HepG2 (cell line): ENCODE measurements around the gene ZNF181. TPM values are rescaled to one million over a fixed set of nuclear protein-coding genes. Genes with fewer than 3 reads are reported as not detected.
A peak's percentile ranks its signal among the peaks of the same experiment; 100 is the strongest.

Experiments
- ATAC-seq: fragments of 200-7000 bp; cut with Tn5 transposase; 3 replicates; pipeline ENCODE4 v1.9.1; 2020; ENCODE audit warnings: mild to moderate bottlenecking, moderate library complexity
- BruUV-seq: library from RNA; stranded (reverse); fragments of 400-500 nt; replicated peaks from 2 replicates; lab custom pipeline; 2021; lab: Mats Ljungman, UMichigan
- CTCF ChIA-PET: fragments of 300-600 bp; formaldehyde crosslinking; extraction: SDS; loops from one replicate; lab custom pipeline; 2021; ENCODE audit warnings: low total read pairs, inconsistent platforms, low intra/inter-chr PET ratio; lab: Yijun Ruan, JAX
- POLR2A ChIA-PET: fragments of 350-600 bp; sonication (Branson Sonifier 250); formaldehyde crosslinking; loops from one replicate; lab custom pipeline; 2020; ENCODE audit warnings: antibody characterized with exemption, inconsistent platforms; lab: Yijun Ruan, JAX
- DNase-seq: peaks from one replicate; pipeline ENCODE4 v3.0.0-alpha.2; 2015; ENCODE audit warnings: low spot score
- FAIRE-seq: peaks from 3 replicates; lab custom pipeline; 2011; peaks lifted over from hg19 to GRCh38; lab: Jason Lieb, UNC
- H2AFZ ChIP-seq: one replicate; pipeline ENCODE4 v1.6.1; 2011; ENCODE audit warnings: low read length, inconsistent platforms
- H3K27ac ChIP-seq: fragments of 300-600 bp; 3 replicates; pipeline ENCODE4 v1.8.0; 2011; ENCODE audit warnings: mixed run types, mild to moderate bottlenecking, mixed read lengths, low read length, inconsistent platforms; ENCODE audit not compliant: insufficient read depth; ENCODE audit errors: extremely low read length
- H3K27me3 ChIP-seq, 2 experiments: fragments of 200-600 bp in 1 of 2; 2 replicates in 1 of 2; 3 replicates in 1 of 2; pipeline versions ENCODE4 v1.6.0 to v1.8.0; 2011; ENCODE audit warnings: low read length in 2 of 2, mild to moderate bottlenecking in 2 of 2, moderate library complexity in 2 of 2, inconsistent platforms in 1 of 2; ENCODE audit not compliant: insufficient read depth in 2 of 2, control insufficient read depth in 1 of 2
- H3K36me3 ChIP-seq, 2 experiments: fragments of 200-600 bp in 1 of 2; replicated peaks in 1 of 2; 2 replicates in 1 of 2; 3 replicates in 1 of 2; pipeline versions ENCODE4 v1.5.1 to v1.8.0; 2011; ENCODE audit warnings: low read length in 2 of 2, inconsistent platforms in 1 of 2; ENCODE audit not compliant: insufficient read depth in 2 of 2, control insufficient read depth in 1 of 2
- H3K4me1 ChIP-seq: 2 replicates; pipeline ENCODE4 v1.5.1; 2012; ENCODE audit warnings: low read length, inconsistent platforms; ENCODE audit not compliant: insufficient read depth
- H3K4me2 ChIP-seq: 2 replicates; pipeline ENCODE4 v1.6.0; 2011; ENCODE audit warnings: low read depth, low read length, inconsistent platforms
- H3K4me3 ChIP-seq, 3 experiments: fragments of 200-600 bp in 1 of 3; sonication (generic), shearing (Covaris generic) in 1 of 3; replicated peaks in 1 of 3; 2 replicates each; pipeline ENCODE4 v1.5.1; 2011 to 2016; ENCODE audit warnings: low read length in 3 of 3, inconsistent platforms in 2 of 3, low read depth in 2 of 3, mild to moderate bottlenecking in 2 of 3, control low read depth in 1 of 3, mixed read lengths in 1 of 3; ENCODE audit not compliant: insufficient read depth in 1 of 3
- H3K79me2 ChIP-seq: one replicate; pipeline ENCODE4 v1.6.1; 2011; ENCODE audit warnings: low read length, inconsistent platforms; ENCODE audit not compliant: insufficient read depth
- H3K9ac ChIP-seq: 2 replicates; pipeline ENCODE4 v1.6.0; 2011; ENCODE audit warnings: mild to moderate bottlenecking, low read depth, low read length, inconsistent platforms; ENCODE audit not compliant: insufficient read depth
- H3K9me3 ChIP-seq: 2 replicates; pipeline ENCODE4 v1.5.1; 2012; ENCODE audit warnings: mild to moderate bottlenecking, low read length
- H4K20me1 ChIP-seq: 2 replicates; pipeline ENCODE4 v1.6.0; 2011; ENCODE audit warnings: inconsistent platforms, mild to moderate bottlenecking, low read length, moderate library complexity; ENCODE audit not compliant: insufficient read depth
- ASH2L ChIP-seq: fragments of 300-600, 200-600 bp; sonication (generic); IDR thresholded peaks from 2 replicates; pipeline ENCODE4 v1.7.0; 2017; ENCODE audit warnings: low read depth, mild to moderate bottlenecking, moderate library complexity, mixed read lengths, low read length; ENCODE audit not compliant: insufficient read length
- CHD4 ChIP-seq: fragments of 200-600 bp; sonication (generic); IDR thresholded peaks from 2 replicates; pipeline ENCODE4 v1.7.0; 2017; ENCODE audit warnings: mild to moderate bottlenecking, low read length, borderline replicate concordance
- MAFG ChIP-seq: sonication (generic); formaldehyde crosslinking; IDR thresholded peaks from 2 replicates; pipeline ENCODE4 v1.5.1; 2020; ENCODE audit warnings: mild to moderate bottlenecking, missing genetic modification reagents
- NBN ChIP-seq: fragments of 450-650 bp; conservative IDR thresholded peaks from 2 replicates; pipeline ENCODE4 v1.6.1; 2017
- ZMYM4 ChIP-seq: sonication (generic); formaldehyde crosslinking; IDR thresholded peaks from 2 replicates; pipeline ENCODE4 v1.8.1; 2023; ENCODE audit warnings: mild to moderate bottlenecking, missing genetic modification reagents
- ZNF121 ChIP-seq: sonication (generic); formaldehyde crosslinking; IDR thresholded peaks from 2 replicates; pipeline ENCODE4 v1.5.0; 2020; ENCODE audit warnings: mild to moderate bottlenecking, missing genetic modification reagents
- ZSCAN22 ChIP-seq: sonication (generic); formaldehyde crosslinking; IDR thresholded peaks from 2 replicates; pipeline ENCODE4 v1.4.0; 2020; ENCODE audit warnings: mild to moderate bottlenecking, missing genetic modification reagents
- WGBS: methylation state at CpG from one replicate; pipeline ENCODE4 v1.1.6; 2017; ENCODE audit warnings: low lambda C conversion rate; 5-methylcytosine and 5-hydroxymethylcytosine counted together
- in situ Hi-C: cut with HindIII; loops from 2 replicates; pipeline ENCODE4 v1.10.0; 2017; ENCODE audit warnings: low pct_unique_long_range_greater_than_20kb; ENCODE audit not compliant: extremely low pct_ligation_motif_present
- intact Hi-C: fragments of 100-400 bp; cut with micrococcal nuclease; formaldehyde crosslinking; loops from one replicate; pipeline ENCODE4 v1.10.0; 2022; ENCODE audit not compliant: unreplicated experiment
- polyA plus RNA-seq, 8 experiments: library from polyadenylated mRNA; depleted of rRNA in 3 of 8; stranded (reverse) in 7 of 8; unstranded in 1 of 8; fragments of >200 nt; fragmentation: Illumina TruSeq in 4 of 8; extraction: Trizol in 4 of 8; gene quantifications; 2 replicates each; pipeline versions ENCODE4 v1.2.1 to v1.2.3, GENCODE V29; 2011 to 2016; ENCODE audit warnings: low read depth in 4 of 8, missing spikeins in 1 of 8, mixed read lengths in 1 of 8; ENCODE audit not compliant: insufficient read depth in 1 of 8
- total RNA-seq, 5 experiments: library from RNA; depleted of rRNA; stranded (reverse); fragments of >200 nt; fragmentation: Illumina TruSeq; extraction: Trizol; gene quantifications; 2 replicates each; pipeline ENCODE4 v1.2.3, GENCODE V29; 2016; ENCODE audit warnings: low read depth in 1 of 5
- TF ChIP-seq, protein P1 (sequence below): sonication (generic); formaldehyde crosslinking; IDR thresholded peaks from 2 replicates; pipeline ENCODE4 v1.5.0; 2020; ENCODE audit warnings: missing genetic modification reagents, mild to moderate bottlenecking, borderline replicate concordance
- TF ChIP-seq, protein P2 (sequence below): sonication (generic); formaldehyde crosslinking; IDR thresholded peaks from 2 replicates; pipeline ENCODE4 v1.9.0; 2021; ENCODE audit warnings: missing genetic modification reagents, borderline replicate concordance
- TF ChIP-seq, protein P3 (sequence below), 2 experiments: IDR thresholded peaks; 2 replicates each; pipeline ENCODE4 v1.6.1; 2011 to 2012; ENCODE audit warnings: low read length in 2 of 2, borderline replicate concordance in 1 of 2, low read depth in 1 of 2, mild to moderate bottlenecking in 1 of 2, moderate library complexity in 1 of 2

Gene ZNF181
- total and polyA plus RNA-seq, 2 of the 13 experiments (the other 11 are each of a cell fraction or from before 2014, with no cell fraction given) = 10.6 to 15.5 TPM

DNA sequence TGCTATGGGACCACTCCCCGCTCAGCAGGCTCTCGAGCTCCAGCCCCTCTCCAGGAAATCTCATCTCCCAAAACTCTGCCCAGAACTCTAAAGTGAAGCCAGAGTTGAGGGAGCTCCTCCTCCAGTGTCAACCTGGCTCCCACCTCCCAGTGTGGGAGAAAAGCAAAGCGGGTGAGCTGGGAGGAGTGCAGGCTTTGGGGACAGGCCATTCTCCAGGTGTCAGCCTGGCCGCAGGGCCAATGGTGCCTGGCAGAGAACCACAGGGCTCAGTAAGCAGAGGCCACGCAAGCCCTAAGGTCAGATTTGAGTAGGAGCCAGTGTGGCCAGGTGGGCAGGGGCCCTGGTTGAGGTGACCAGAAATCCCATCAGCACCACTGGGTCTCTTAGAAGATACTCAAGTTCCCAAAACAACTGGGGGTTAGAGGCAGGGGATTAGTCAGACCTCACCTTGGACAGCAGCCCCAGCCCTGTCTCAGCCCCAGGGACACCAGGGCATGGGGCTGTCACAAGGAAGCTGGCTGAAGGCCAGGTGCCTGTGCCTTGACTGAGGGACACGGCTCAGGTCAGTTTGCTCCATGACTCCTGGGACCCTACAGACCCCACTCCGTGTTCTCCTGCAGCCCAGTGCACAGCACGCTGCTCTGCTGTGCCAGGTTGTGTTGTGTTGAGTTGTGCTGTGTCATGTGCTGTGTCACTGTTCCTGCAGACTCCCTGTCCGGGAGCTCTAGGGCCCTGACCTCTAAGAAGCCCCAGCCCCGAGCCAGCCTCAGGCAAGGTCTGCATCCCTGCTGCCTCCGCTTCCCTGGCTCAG, 2.8 kb upstream of the ZNF181 start:
- Histone ChIP-seq H4K20me1 (no peaks in the 10 kb centered on the region), H3K9me3 (no peaks in the 10 kb centered on the region), H3K4me3 (no peak overlapping the region), H3K36me3 (peaks cover 0 to 2% of the 10 kb centered on the region in 2 experiments; a peak in 1 of 5 replicates), H3K4me1 (peaks cover 35% of the 10 kb centered on the region), H3K79me2 (peaks cover 7% of the 10 kb centered on the region), H3K27ac (no peak overlapping the region), H3K4me2 (peak overlapping the region; percentile 20; the same call in 1 of the 2 replicates), H3K9ac (no peak overlapping the region), H2AFZ (no peak overlapping the region), H3K27me3 (peaks cover 0 to 4% of the 10 kb centered on the region in 2 experiments; a peak in 1 of 5 replicates)
- BruUV-seq = no TSS peak
- ATAC-seq = no peak
- intact Hi-C loops (no loop called here), in situ Hi-C loops (no loop called here)
- no peak for DNase-seq
- ChIA-PET CTCF (no interaction called here), POLR2A (interaction anchor here (0.7 kb wide), 1 partner anchor 15 kb away, joined by 3 read pairs; no protein-coding TSS in a partner anchor)
- no peak for TF ChIP-seq ZSCAN22 (CRISPR knock-in tag)
- TF ChIP-seq, protein P1, sequence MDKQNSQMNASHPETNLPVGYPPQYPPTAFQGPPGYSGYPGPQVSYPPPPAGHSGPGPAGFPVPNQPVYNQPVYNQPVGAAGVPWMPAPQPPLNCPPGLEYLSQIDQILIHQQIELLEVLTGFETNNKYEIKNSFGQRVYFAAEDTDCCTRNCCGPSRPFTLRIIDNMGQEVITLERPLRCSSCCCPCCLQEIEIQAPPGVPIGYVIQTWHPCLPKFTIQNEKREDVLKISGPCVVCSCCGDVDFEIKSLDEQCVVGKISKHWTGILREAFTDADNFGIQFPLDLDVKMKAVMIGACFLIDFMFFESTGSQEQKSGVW = no peak
- no peak for TF ChIP-seq NBN
- TF ChIP-seq, protein P2, sequence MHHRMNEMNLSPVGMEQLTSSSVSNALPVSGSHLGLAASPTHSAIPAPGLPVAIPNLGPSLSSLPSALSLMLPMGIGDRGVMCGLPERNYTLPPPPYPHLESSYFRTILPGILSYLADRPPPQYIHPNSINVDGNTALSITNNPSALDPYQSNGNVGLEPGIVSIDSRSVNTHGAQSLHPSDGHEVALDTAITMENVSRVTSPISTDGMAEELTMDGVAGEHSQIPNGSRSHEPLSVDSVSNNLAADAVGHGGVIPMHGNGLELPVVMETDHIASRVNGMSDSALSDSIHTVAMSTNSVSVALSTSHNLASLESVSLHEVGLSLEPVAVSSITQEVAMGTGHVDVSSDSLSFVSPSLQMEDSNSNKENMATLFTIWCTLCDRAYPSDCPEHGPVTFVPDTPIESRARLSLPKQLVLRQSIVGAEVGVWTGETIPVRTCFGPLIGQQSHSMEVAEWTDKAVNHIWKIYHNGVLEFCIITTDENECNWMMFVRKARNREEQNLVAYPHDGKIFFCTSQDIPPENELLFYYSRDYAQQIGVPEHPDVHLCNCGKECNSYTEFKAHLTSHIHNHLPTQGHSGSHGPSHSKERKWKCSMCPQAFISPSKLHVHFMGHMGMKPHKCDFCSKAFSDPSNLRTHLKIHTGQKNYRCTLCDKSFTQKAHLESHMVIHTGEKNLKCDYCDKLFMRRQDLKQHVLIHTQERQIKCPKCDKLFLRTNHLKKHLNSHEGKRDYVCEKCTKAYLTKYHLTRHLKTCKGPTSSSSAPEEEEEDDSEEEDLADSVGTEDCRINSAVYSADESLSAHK (CRISPR knock-in tag) = no peak
- no peak for TF ChIP-seq CHD4
- no peak for TF ChIP-seq ZMYM4 (CRISPR knock-in tag)
- no peak for TF ChIP-seq ZNF121 (CRISPR knock-in tag)
- TF ChIP-seq, protein P3, sequence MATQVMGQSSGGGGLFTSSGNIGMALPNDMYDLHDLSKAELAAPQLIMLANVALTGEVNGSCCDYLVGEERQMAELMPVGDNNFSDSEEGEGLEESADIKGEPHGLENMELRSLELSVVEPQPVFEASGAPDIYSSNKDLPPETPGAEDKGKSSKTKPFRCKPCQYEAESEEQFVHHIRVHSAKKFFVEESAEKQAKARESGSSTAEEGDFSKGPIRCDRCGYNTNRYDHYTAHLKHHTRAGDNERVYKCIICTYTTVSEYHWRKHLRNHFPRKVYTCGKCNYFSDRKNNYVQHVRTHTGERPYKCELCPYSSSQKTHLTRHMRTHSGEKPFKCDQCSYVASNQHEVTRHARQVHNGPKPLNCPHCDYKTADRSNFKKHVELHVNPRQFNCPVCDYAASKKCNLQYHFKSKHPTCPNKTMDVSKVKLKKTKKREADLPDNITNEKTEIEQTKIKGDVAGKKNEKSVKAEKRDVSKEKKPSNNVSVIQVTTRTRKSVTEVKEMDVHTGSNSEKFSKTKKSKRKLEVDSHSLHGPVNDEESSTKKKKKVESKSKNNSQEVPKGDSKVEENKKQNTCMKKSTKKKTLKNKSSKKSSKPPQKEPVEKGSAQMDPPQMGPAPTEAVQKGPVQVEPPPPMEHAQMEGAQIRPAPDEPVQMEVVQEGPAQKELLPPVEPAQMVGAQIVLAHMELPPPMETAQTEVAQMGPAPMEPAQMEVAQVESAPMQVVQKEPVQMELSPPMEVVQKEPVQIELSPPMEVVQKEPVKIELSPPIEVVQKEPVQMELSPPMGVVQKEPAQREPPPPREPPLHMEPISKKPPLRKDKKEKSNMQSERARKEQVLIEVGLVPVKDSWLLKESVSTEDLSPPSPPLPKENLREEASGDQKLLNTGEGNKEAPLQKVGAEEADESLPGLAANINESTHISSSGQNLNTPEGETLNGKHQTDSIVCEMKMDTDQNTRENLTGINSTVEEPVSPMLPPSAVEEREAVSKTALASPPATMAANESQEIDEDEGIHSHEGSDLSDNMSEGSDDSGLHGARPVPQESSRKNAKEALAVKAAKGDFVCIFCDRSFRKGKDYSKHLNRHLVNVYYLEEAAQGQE (IDR thresholded peaks at IDR 0.05; ENCODE audit: borderline replicate concordance in 1 of 2, low read depth in 1 of 2, low read length in 2 of 2) = peak; percentile 21 to 81
- no peak for TF ChIP-seq ASH2L
- TF ChIP-seq MAFG (CRISPR knock-in tag) = peak; percentile 51; the same call in 1 of the 2 replicates
- no peak for FAIRE-seq
- WGBS = 46% methylated on average over 10 of the region's 11 CpGs
